ENCODE data around the gene BTBD19.

- TF ChIP-seq ZBTB33 (IDR thresholded peaks at IDR 0.05; ENCODE audit: borderline replicate concordance, low read depth) (no peak), CTCF (IDR thresholded peaks at IDR 0.05) (no peak), MXI1 (IDR thresholded peaks at IDR 0.05; ENCODE audit: low read depth, low read length) (peak; percentile 57; the same call in 1 of the 2 replicates), EZH2phosphoT487 (IDR thresholded peaks at IDR 0.05; ENCODE audit: borderline replicate concordance, low read depth) (no peak), USF1 (IDR thresholded peaks at IDR 0.05; ENCODE audit: borderline replicate concordance, low read depth) (no peak)
These were observed 34.7 kb downstream of the BTBD19 start, which contains the start of gene PTCH2 for GRCh38 chr1:44842862-44843655.

Measured in SK-N-SH (cell line).